HepG2 (cell line): ENCODE measurements around the gene SMARCE1. TPM values are rescaled to one million over a fixed set of nuclear protein-coding genes. Genes with fewer than 3 reads are reported as not detected.

Experiments used
- ARHGAP35 ChIP-seq: sonication (generic); formaldehyde crosslinking; IDR thresholded peaks from 2 replicates; pipeline ENCODE4 v1.9.0; 2022; ENCODE audit warnings: mild to moderate bottlenecking, inconsistent platforms, moderate library complexity, missing genetic modification reagents, borderline replicate concordance
- CBFB ChIP-seq: sonication (generic); formaldehyde crosslinking; IDR thresholded peaks from 2 replicates; pipeline ENCODE4 v1.4.0; 2020; ENCODE audit warnings: missing genetic modification reagents
- DBP ChIP-seq: sonication (generic); formaldehyde crosslinking; IDR thresholded peaks from 2 replicates; pipeline ENCODE4 v1.4.0; 2020; ENCODE audit warnings: missing genetic modification reagents; ENCODE audit errors: not compliant biosample characterization
- FOXA1 ChIP-seq, 2 experiments: fragments of 450-650 bp in 1 of 2; sonication (generic) in 1 of 2; formaldehyde crosslinking in 1 of 2; IDR thresholded peaks; 2 replicates each; pipeline versions ENCODE4 v1.4.0 to v1.6.1; 2016 to 2020; ENCODE audit warnings: missing genetic modification reagents in 1 of 2
- GTF2F1 ChIP-seq: fragments of 150-350 bp; IDR thresholded peaks from 2 replicates; pipeline ENCODE4 v1.6.1; 2014; ENCODE audit warnings: low read length
- GTF3A ChIP-seq: sonication (generic); formaldehyde crosslinking; conservative IDR thresholded peaks from 2 replicates; pipeline ENCODE4 v1.4.0; 2020; ENCODE audit warnings: mild to moderate bottlenecking, missing genetic modification reagents
- HCFC1 ChIP-seq: fragments of 150-350 bp; IDR thresholded peaks from 2 replicates; pipeline ENCODE4 v1.6.1; 2014; ENCODE audit warnings: low read depth, low read length
- HNRNPLL ChIP-seq: fragments of 200-400 bp; formaldehyde crosslinking; IDR thresholded peaks from 2 replicates; pipeline ENCODE4 v1.6.1; 2017; ENCODE audit warnings: mild to moderate bottlenecking, low read depth, low read length; ENCODE audit not compliant: poor library complexity, severe bottlenecking
- MAX ChIP-seq: IDR thresholded peaks from 2 replicates; pipeline ENCODE4 v1.6.1; 2012; ENCODE audit warnings: inconsistent platforms
- MXD4 ChIP-seq: IDR thresholded peaks from 2 replicates; pipeline ENCODE4 v1.6.1; 2016; ENCODE audit warnings: mild to moderate bottlenecking, missing biosample characterization, missing genetic modification reagents
- PRDM10 ChIP-seq: sonication (generic); formaldehyde crosslinking; IDR thresholded peaks from 2 replicates; pipeline ENCODE4 v1.4.0; 2020; ENCODE audit warnings: low read depth, missing genetic modification reagents
- SALL1 ChIP-seq: sonication (generic); formaldehyde crosslinking; IDR thresholded peaks from 2 replicates; pipeline ENCODE4 v1.8.0; 2022; ENCODE audit warnings: mild to moderate bottlenecking, missing genetic modification reagents
- SYNCRIP ChIP-seq: fragments of 200-400 bp; formaldehyde crosslinking; IDR thresholded peaks from 2 replicates; pipeline ENCODE4 v1.6.1; 2018; ENCODE audit warnings: mild to moderate bottlenecking, low read depth, low read length; ENCODE audit not compliant: insufficient read depth
- TMF1 ChIP-seq: sonication (generic); formaldehyde crosslinking; IDR thresholded peaks from 2 replicates; pipeline ENCODE4 v1.8.1; 2022; ENCODE audit warnings: low read depth, missing genetic modification reagents
- ZHX1 ChIP-seq: sonication (generic); formaldehyde crosslinking; IDR thresholded peaks from 2 replicates; pipeline ENCODE4 v1.8.1; 2022; ENCODE audit warnings: low read depth, mild to moderate bottlenecking, missing genetic modification reagents
- ZNF777 ChIP-seq: sonication (generic); formaldehyde crosslinking; IDR thresholded peaks from 2 replicates; pipeline ENCODE4 v1.4.0; 2020; ENCODE audit warnings: missing genetic modification reagents
- ZSCAN5A ChIP-seq: sonication (generic); formaldehyde crosslinking; IDR thresholded peaks from 2 replicates; pipeline ENCODE4 v1.8.0; 2022; ENCODE audit warnings: mild to moderate bottlenecking, missing genetic modification reagents, borderline replicate concordance
- ZZZ3 ChIP-seq: sonication (generic); formaldehyde crosslinking; IDR thresholded peaks from 2 replicates; pipeline ENCODE4 v1.4.0; 2020; ENCODE audit warnings: missing genetic modification reagents, mild to moderate bottlenecking, borderline replicate concordance
- polyA plus RNA-seq, 8 experiments: library from polyadenylated mRNA; depleted of rRNA in 3 of 8; stranded (reverse) in 7 of 8; unstranded in 1 of 8; fragments of >200 nt; fragmentation: Illumina TruSeq in 4 of 8; extraction: Trizol in 4 of 8; gene quantifications; 2 replicates each; pipeline versions ENCODE4 v1.2.1 to v1.2.3, GENCODE V29; 2011 to 2016; ENCODE audit warnings: low read depth in 4 of 8, missing spikeins in 1 of 8, mixed read lengths in 1 of 8; ENCODE audit not compliant: insufficient read depth in 1 of 8
- total RNA-seq, 5 experiments: library from RNA; depleted of rRNA; stranded (reverse); fragments of >200 nt; fragmentation: Illumina TruSeq; extraction: Trizol; gene quantifications; 2 replicates each; pipeline ENCODE4 v1.2.3, GENCODE V29; 2016; ENCODE audit warnings: low read depth in 1 of 5

SMARCE1 gene
- total and polyA plus RNA-seq, 2 of the 13 experiments (the other 11 are each of a cell fraction or from before 2014, with no cell fraction given): 43.5 to 127 TPM

GRCh38 chr17:40648384-40648968 is 858 bp upstream of the SMARCE1 start (continued):
- TF ChIP-seq SALL1 (CRISPR knock-in tag) (no peak), ZNF777 (CRISPR knock-in tag) (peak; percentile 29), MXD4 (CRISPR knock-in tag) (peak; percentile 52; the same call in 1 of the 2 replicates), DBP (no peak), HCFC1 (no peak), SYNCRIP (no peak), PRDM10 (CRISPR knock-in tag) (0 out of 2 replicates have a peak, but pooled peaks have one; percentile 15), ARHGAP35 (CRISPR knock-in tag) (0 out of 2 replicates have a peak, but pooled peaks have one; percentile 47), ZSCAN5A (CRISPR knock-in tag) (no peak), GTF2F1 (no peak), CBFB (CRISPR knock-in tag) (no peak), HNRNPLL (no peak), ZZZ3 (no peak), ZHX1 (no peak), GTF3A (CRISPR knock-in tag) (no peak), TMF1 (CRISPR knock-in tag) (no peak; the same call in 1 of the 2 replicates), MAX (0 out of 2 replicates have a peak, but pooled peaks have one; percentile 20), FOXA1 (IDR thresholded peaks at IDR 0.05) (no peak), FOXA1 (CRISPR knock-in tag; IDR thresholded peaks at IDR 0.05) (no peak)
